Transverse colon (tissue), 4 donors: Measurements from ENCODE around the gene HOXD1. TPM values are rescaled to one million over a fixed set of nuclear protein-coding genes. Genes with fewer than 3 reads are reported as not detected.

Source experiments
- DNase-seq: peaks from one replicate; pipeline ENCODE4 v3.0.0-alpha.2; 2019
- H3K27ac ChIP-seq, 4 donors: fragments of 200-600 bp; sonication (generic); 2 replicates each; pipeline ENCODE4 v1.5.1; 2016 to 2018; ENCODE audit warnings: inconsistent platforms in 4 of 4
- H3K27me3 ChIP-seq: fragments of 200-600 bp; sonication (generic); 2 replicates; pipeline ENCODE4 v1.5.1; 2017; ENCODE audit warnings: inconsistent platforms
- H3K36me3 ChIP-seq, 4 donors: fragments of 200-600 bp; sonication (generic); 2 replicates each; pipeline ENCODE4 v1.5.1; 2017 to 2019; ENCODE audit warnings: inconsistent platforms in 4 of 4
- H3K4me1 ChIP-seq, 4 donors: fragments of 200-600 bp; sonication (generic); 2 replicates each; pipeline ENCODE4 v1.5.1; 2017 to 2020; ENCODE audit warnings: inconsistent platforms in 4 of 4
- H3K4me3 ChIP-seq, 4 donors: fragments of 200-600 bp; sonication (generic); 1 replicate in 1 of 4; 2 replicates in 3 of 4; pipeline versions ENCODE4 v1.5.1 to v1.6.1; 2017 to 2019; ENCODE audit warnings: inconsistent platforms in 4 of 4
- H3K9me3 ChIP-seq, 2 donors: fragments of 200-600 bp; sonication (generic); 2 replicates each; pipeline ENCODE4 v1.5.1; 2017 to 2019; ENCODE audit warnings: inconsistent platforms in 2 of 2
- EP300 ChIP-seq: sonication (generic); formaldehyde crosslinking; IDR thresholded peaks from one replicate; pipeline ENCODE4 v1.6.1; 2017; ENCODE audit warnings: antibody characterized with exemption, low read depth
- POLR2A ChIP-seq: fragments of 450-650 bp; IDR thresholded peaks from one replicate; pipeline ENCODE4 v1.6.1; 2016; ENCODE audit warnings: antibody characterized with exemption, mild to moderate bottlenecking, moderate library complexity
- POLR2AphosphoS5 ChIP-seq, 3 donors: sonication (generic); formaldehyde crosslinking; IDR thresholded peaks; one replicate each; pipeline ENCODE4 v1.6.1; 2016; ENCODE audit warnings: antibody characterized with exemption in 3 of 3
- WGBS, 2 donors: methylation state at CpG; one replicate each; pipeline ENCODE4 v1.1.5; 2018; ENCODE audit warnings: low coverage in 1 of 2; 5-methylcytosine and 5-hydroxymethylcytosine counted together
- in situ Hi-C, 4 donors: fragments of 200-750 bp; cut with MboI; loops; one replicate each; pipeline versions ENCODE4 v1.15.0 to v1.15.1; 2017; ENCODE audit warnings: low sequenced_read_pairs in 3 of 4, low pct_ligation_motif_present in 1 of 4, low pct_unique_long_range_greater_than_20kb in 1 of 4
- intact Hi-C: fragments of 100-400 bp; cut with DNase I; formaldehyde crosslinking; loops from one replicate; pipeline ENCODE4 v1.15.1; 2023; ENCODE audit warnings: low total_unique reads
- total RNA-seq, 4 donors: library from RNA; depleted of rRNA; stranded (reverse); fragments of >200 nt; gene quantifications; one replicate each; pipeline ENCODE4 v1.1.0, GENCODE V29; 2016
- TF ChIP-seq, protein P1 (sequence below), 5 experiments: fragments of 200-600 bp in 3 of 5; fragments of 450-650 bp in 2 of 5; sonication (generic) in 3 of 5; IDR thresholded peaks; 1 replicate in 2 of 5; 2 replicates in 3 of 5; pipeline ENCODE4 v1.5.1; 2016 to 2017; ENCODE audit warnings: antibody characterized with exemption in 5 of 5, inconsistent platforms in 3 of 5, mild to moderate bottlenecking in 2 of 5, moderate library complexity in 1 of 5

HOXD1 gene
- total RNA-seq, 4 donors from 2014 or later, result 4.1 to 12.9 (median 4.5) TPM

GRCh38 chr2:176175709-176176607 lies 12.5 kb upstream of the HOXD1 start:
- Histone ChIP-seq H3K36me3 (no peaks in the 10 kb centered on the region), H3K9me3 (no peaks in the 10 kb centered on the region), H3K27me3 (peaks cover 82% of the 10 kb centered on the region), H3K4me3 (no peak overlapping the region), H3K27ac (no peak overlapping the region), H3K4me1 (peaks cover 0 to 35% (median 28%) of the 10 kb centered on the region in 4 donors)
- TF ChIP-seq EP300 (no peak), POLR2A (no peak), POLR2AphosphoS5 (IDR thresholded peaks at IDR 0.05) (no peak)
- TF ChIP-seq, protein P1, sequence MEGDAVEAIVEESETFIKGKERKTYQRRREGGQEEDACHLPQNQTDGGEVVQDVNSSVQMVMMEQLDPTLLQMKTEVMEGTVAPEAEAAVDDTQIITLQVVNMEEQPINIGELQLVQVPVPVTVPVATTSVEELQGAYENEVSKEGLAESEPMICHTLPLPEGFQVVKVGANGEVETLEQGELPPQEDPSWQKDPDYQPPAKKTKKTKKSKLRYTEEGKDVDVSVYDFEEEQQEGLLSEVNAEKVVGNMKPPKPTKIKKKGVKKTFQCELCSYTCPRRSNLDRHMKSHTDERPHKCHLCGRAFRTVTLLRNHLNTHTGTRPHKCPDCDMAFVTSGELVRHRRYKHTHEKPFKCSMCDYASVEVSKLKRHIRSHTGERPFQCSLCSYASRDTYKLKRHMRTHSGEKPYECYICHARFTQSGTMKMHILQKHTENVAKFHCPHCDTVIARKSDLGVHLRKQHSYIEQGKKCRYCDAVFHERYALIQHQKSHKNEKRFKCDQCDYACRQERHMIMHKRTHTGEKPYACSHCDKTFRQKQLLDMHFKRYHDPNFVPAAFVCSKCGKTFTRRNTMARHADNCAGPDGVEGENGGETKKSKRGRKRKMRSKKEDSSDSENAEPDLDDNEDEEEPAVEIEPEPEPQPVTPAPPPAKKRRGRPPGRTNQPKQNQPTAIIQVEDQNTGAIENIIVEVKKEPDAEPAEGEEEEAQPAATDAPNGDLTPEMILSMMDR (IDR thresholded peaks at IDR 0.05), result no peak
- DNase-seq, result no peak
- intact Hi-C loops, result no loop called here
- 68 to 69% methylated on average over 5 to 7 of the region's 7 CpGs for WGBS, 2 donors
- in situ Hi-C loops, result no loop called here

DNA sequence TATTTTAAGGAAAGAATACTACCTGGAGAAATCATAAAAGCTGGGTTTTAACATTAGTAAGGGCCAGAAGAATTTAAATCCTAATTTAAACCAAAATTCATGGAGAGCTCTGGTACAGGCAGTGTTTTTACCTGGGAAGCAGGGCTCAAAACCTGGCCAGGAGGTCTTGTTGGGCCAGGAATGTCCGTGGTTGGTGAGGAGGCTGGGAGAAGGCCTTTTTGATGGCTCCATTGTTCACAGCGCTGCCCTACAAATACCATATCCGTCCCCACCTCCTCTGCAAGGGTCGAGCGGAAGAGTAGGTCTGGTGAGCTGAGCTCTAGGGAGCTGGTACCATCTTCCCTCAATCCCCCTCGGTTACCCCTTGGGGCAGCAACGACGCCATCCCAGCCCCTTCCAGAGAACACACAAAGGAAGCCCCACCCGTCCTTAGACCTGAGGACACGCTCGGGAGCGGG lies 10.9 kb upstream of the HOXD1 start:
- Histone ChIP-seq H3K4me3 (peak overlapping the region in 3 of 4 donors; percentile 23 to 43 (median 35)), H3K4me1 (peaks cover 0 to 35% (median 27%) of the 10 kb centered on the region in 4 donors), H3K27ac (peak overlapping the region in 3 of 4 donors; percentile 48 to 69 (median 50)), H3K36me3 (no peaks in the 10 kb centered on the region), H3K9me3 (no peaks in the 10 kb centered on the region), H3K27me3 (peaks cover 67% of the 10 kb centered on the region)
- DNase-seq, result no peak
- in situ Hi-C loops, result no loop called here
- TF ChIP-seq POLR2AphosphoS5 (IDR thresholded peaks at IDR 0.05) (no peak), EP300 (no peak), POLR2A (no peak)
- TF ChIP-seq, protein P1 (IDR thresholded peaks at IDR 0.05), result no peak
- 48% methylated on average over 7 of the region's 12 CpGs; no CpG with 5 or more reads in 1 of the 2 donors for WGBS, 2 donors
- intact Hi-C loops, result no loop called here

DNA sequence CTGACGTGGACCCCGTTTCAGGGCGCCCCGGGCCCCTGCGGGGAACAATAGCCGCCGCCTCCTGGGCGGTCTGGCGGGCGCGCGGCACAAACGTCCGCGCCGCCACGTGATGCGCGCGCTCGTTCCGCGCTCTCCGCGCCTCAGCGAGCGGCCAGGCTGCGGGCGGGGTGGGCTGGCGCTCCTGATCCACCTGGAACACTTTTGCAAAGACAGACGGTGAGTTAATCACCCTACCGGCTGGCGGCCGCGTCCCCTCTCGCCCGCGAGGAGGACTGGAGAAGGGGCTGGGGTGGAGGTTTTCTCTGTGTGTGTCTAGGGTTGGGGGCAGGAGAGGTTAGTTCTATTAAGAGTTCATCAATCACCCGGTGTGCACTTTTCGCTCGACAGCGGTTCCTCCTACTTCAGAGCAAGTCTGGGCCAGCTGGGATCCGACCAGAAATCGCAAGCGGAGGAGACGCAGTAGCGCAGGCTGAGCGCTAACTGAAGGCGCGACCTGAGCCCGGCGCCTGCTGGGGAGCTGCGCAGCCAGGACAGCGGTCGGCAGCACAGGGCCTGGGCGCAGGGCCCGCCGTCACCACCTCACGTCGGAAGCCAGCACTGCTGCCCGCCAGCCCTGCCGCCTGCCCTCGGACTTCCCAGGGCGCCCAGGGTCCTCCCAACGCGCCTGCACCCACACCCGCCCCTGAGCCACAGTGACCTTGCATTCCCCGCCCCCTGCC lies 10.3 kb upstream of the HOXD1 start:
- peak overlapping the region; percentile 23 to 69 (median 49) for H3K27ac ChIP-seq
- intact Hi-C loops, result no loop called here
- H3K4me1 ChIP-seq, result peaks cover 0 to 35% (median 27%) of the 10 kb centered on the region in 4 donors
- peak overlapping the region; percentile 7 to 43 (median 29) for H3K4me3 ChIP-seq
- H3K27me3 ChIP-seq, result peaks cover 61% of the 10 kb centered on the region
- TF ChIP-seq, protein P1 (IDR thresholded peaks at IDR 0.05), result no peak
- no peak for TF ChIP-seq POLR2A
- TF ChIP-seq POLR2AphosphoS5 (IDR thresholded peaks at IDR 0.05), result no peak
- no peak for TF ChIP-seq EP300
- H3K36me3 ChIP-seq, result no peaks in the 10 kb centered on the region
- in situ Hi-C loops, result no loop called here
- no peaks in the 10 kb centered on the region for H3K9me3 ChIP-seq
- 11% methylated on average over 57 of the region's 68 CpGs; no CpG with 5 or more reads in 1 of the 2 donors for WGBS, 2 donors
- peak; percentile 64 for DNase-seq

- in situ Hi-C loops (no loop called here), intact Hi-C loops (no loop called here)
- TF ChIP-seq, protein P1 (IDR thresholded peaks at IDR 0.05), result no peak
- TF ChIP-seq POLR2AphosphoS5 (IDR thresholded peaks at IDR 0.05), result no peak
- no peak for TF ChIP-seq EP300
- TF ChIP-seq POLR2A, result no peak
- WGBS, 2 donors, result 22 to 24% methylated on average over 3 to 7 of the region's 7 CpGs
- H3K9me3 ChIP-seq, result no peaks in the 10 kb centered on the region
- H3K27me3 ChIP-seq, result peaks cover 56% of the 10 kb centered on the region
- H3K4me1 ChIP-seq, result peaks cover 0 to 32% (median 27%) of the 10 kb centered on the region in 4 donors
- peak overlapping the region in 2 of 4 donors; percentile 23 to 43 for H3K4me3 ChIP-seq
- H3K27ac ChIP-seq, result peak overlapping the region; percentile 23 to 69 (median 49)
- no peaks in the 10 kb centered on the region for H3K36me3 ChIP-seq
- no peak for DNase-seq
These were observed 9.6 kb upstream of the HOXD1 start for GRCh38 chr2:176178757-176179295.
